Endothelial cell of umbilical vein (primary cell): Measurements from ENCODE around the gene PRR16. TPM values are rescaled to one million over a fixed set of nuclear protein-coding genes. Genes with fewer than 3 reads are reported as not detected.

ENCODE experiments used
- BruUV-seq: library from RNA; stranded (reverse); fragments of 400-500 nt; replicated peaks from 2 replicates; lab custom pipeline; 2021; lab: Mats Ljungman, UMichigan
- CTCF ChIA-PET: fragments of 300-600, 350-600 bp; sonication (Branson Sonifier 250); formaldehyde crosslinking; loops from one replicate; lab custom pipeline; 2021; ENCODE audit warnings: antibody characterized with exemption, inconsistent platforms; lab: Charles Lee
- POLR2A ChIA-PET: fragments of 300-600, 350-600 bp; sonication (Branson Sonifier 250); formaldehyde crosslinking; loops from one replicate; lab custom pipeline; 2021; ENCODE audit warnings: antibody characterized with exemption, inconsistent platforms; lab: Charles Lee
- DNase-seq: peaks from one replicate; pipeline ENCODE4 v3.0.0-alpha.2; 2011; ENCODE audit warnings: low read depth, low spot score
- FAIRE-seq: peaks from 2 replicates; lab custom pipeline; 2011; peaks lifted over from hg19 to GRCh38; lab: Jason Lieb, UNC
- H2AFZ ChIP-seq: 2 replicates; pipeline ENCODE4 v1.6.0; 2012; ENCODE audit warnings: low read depth, low read length, control low read depth, inconsistent platforms
- H3K27ac ChIP-seq: 2 replicates; pipeline ENCODE4 v1.5.1; 2011; ENCODE audit warnings: low read depth, mild to moderate bottlenecking, control low read depth, low read length, moderate library complexity; ENCODE audit not compliant: insufficient read depth
- H3K27me3 ChIP-seq, 2 experiments: 2 replicates each; pipeline versions ENCODE4 v1.6.0 to v1.6.1; 2011; ENCODE audit warnings: low read length in 2 of 2, mixed read lengths in 1 of 2; ENCODE audit not compliant: control insufficient read depth in 2 of 2, insufficient read depth in 2 of 2
- H3K36me3 ChIP-seq, 2 experiments: 2 replicates in 1 of 2; 3 replicates in 1 of 2; pipeline ENCODE4 v1.5.1; 2011; ENCODE audit warnings: low read length in 2 of 2, mild to moderate bottlenecking in 1 of 2, moderate library complexity in 1 of 2; ENCODE audit not compliant: control insufficient read depth in 2 of 2, insufficient read depth in 2 of 2; ENCODE audit errors: extremely low read depth in 1 of 2
- H3K4me1 ChIP-seq: 3 replicates; pipeline ENCODE4 v1.5.1; 2011; ENCODE audit warnings: mild to moderate bottlenecking, low read length; ENCODE audit not compliant: control insufficient read depth, insufficient read depth; ENCODE audit errors: extremely low read depth
- H3K4me2 ChIP-seq: 2 replicates; pipeline ENCODE4 v1.6.1; 2011; ENCODE audit warnings: low read length, control low read depth, mixed read lengths; ENCODE audit not compliant: insufficient read depth
- H3K4me3 ChIP-seq, 3 experiments: fragments of 200-600 bp in 1 of 3; sonication (generic), shearing (Covaris generic) in 1 of 3; replicated peaks in 1 of 3; 2 replicates each; pipeline ENCODE4 v1.5.1; 2011 to 2016; ENCODE audit warnings: control low read depth in 3 of 3, low read length in 3 of 3, mild to moderate bottlenecking in 2 of 3, inconsistent platforms in 1 of 3, low read depth in 1 of 3, moderate library complexity in 1 of 3; ENCODE audit not compliant: insufficient read depth in 1 of 3
- H3K79me2 ChIP-seq: 2 replicates; pipeline ENCODE4 v1.6.0; 2012; ENCODE audit warnings: low read length, inconsistent platforms; ENCODE audit not compliant: control insufficient read depth, insufficient read depth
- H3K9ac ChIP-seq: replicated peaks from 2 replicates; pipeline ENCODE3; 2011; ENCODE audit warnings: low read length, control low read depth; ENCODE audit not compliant: insufficient read depth; ENCODE audit errors: extremely low read depth
- H3K9me1 ChIP-seq: replicated peaks from 3 replicates; pipeline ENCODE4 v1.6.0; 2011; ENCODE audit warnings: mild to moderate bottlenecking, low read length; ENCODE audit not compliant: control insufficient read depth, insufficient read depth; ENCODE audit errors: extremely low read depth
- H3K9me3 ChIP-seq: replicated peaks from 2 replicates; pipeline ENCODE4 v1.5.1; 2012; ENCODE audit warnings: low read length, inconsistent platforms; ENCODE audit not compliant: control insufficient read depth, insufficient read depth
- H4K20me1 ChIP-seq: replicated peaks from 2 replicates; pipeline ENCODE3; 2011; ENCODE audit warnings: mild to moderate bottlenecking, low read length; ENCODE audit not compliant: control insufficient read depth, insufficient read depth; ENCODE audit errors: extremely low read depth
- EZH2 ChIP-seq: IDR thresholded peaks from 2 replicates; pipeline ENCODE4 v1.6.1; 2012; ENCODE audit warnings: borderline replicate concordance, low read depth, mild to moderate bottlenecking, moderate library complexity, low read length, inconsistent platforms; ENCODE audit not compliant: severe bottlenecking
- FOS ChIP-seq: IDR thresholded peaks from 2 replicates; pipeline ENCODE4 v1.6.1; 2011; ENCODE audit warnings: mild to moderate bottlenecking, low read length, moderate library complexity, borderline replicate concordance; ENCODE audit not compliant: insufficient read depth
- GATA2 ChIP-seq: IDR thresholded peaks from 2 replicates; pipeline ENCODE4 v1.7.0; 2011; ENCODE audit warnings: low read depth, mild to moderate bottlenecking, moderate library complexity, mixed read lengths, low read length; ENCODE audit not compliant: insufficient read length, insufficient read depth
- JUN ChIP-seq: IDR thresholded peaks from 2 replicates; pipeline ENCODE4 v1.6.1; 2011; ENCODE audit warnings: borderline replicate concordance, low read depth; ENCODE audit not compliant: insufficient read length, insufficient read depth
- MYC ChIP-seq: IDR thresholded peaks from one replicate; pipeline ENCODE4 v1.6.1; 2011; ENCODE audit warnings: mild to moderate bottlenecking, low read depth, low read length
- POLR2A ChIP-seq: IDR thresholded peaks from 2 replicates; pipeline ENCODE4 v1.6.1; 2012; ENCODE audit warnings: low read depth, mild to moderate bottlenecking, control low read depth, low read length
- POLR2AphosphoS5 ChIP-seq: IDR thresholded peaks from 2 replicates; pipeline ENCODE4 v1.6.1; 2012; ENCODE audit warnings: low read depth, mild to moderate bottlenecking, control low read depth, low read length, moderate library complexity; ENCODE audit not compliant: insufficient read depth
- dilution Hi-C: fragments of 300-500 bp; cut with MboI; formaldehyde crosslinking; loops from one replicate; pipeline ENCODE4 v1.15.0; 2019; ENCODE audit warnings: low sequenced_read_pairs; ENCODE audit not compliant: extremely low pct_ligation_motif_present
- intact Hi-C: fragments of 100-400 bp; cut with micrococcal nuclease; formaldehyde crosslinking; loops from one replicate; pipeline ENCODE4 v1.10.0; 2022
- polyA plus RNA-seq, 4 experiments: library from polyadenylated mRNA; depleted of rRNA in 3 of 4; stranded (reverse) in 3 of 4; unstranded in 1 of 4; fragments of >200 nt; gene quantifications; 2 replicates each; pipeline versions ENCODE4 v1.2.1 to v1.2.3, GENCODE V29; 2011 to 2012; ENCODE audit warnings: missing spikeins in 1 of 4
- total RNA-seq: library from RNA; stranded (reverse); gene quantifications from 2 replicates; pipeline ENCODE4 v1.2.3, GENCODE V29; 2021
- TF ChIP-seq, protein P1 (sequence below): IDR thresholded peaks from 2 replicates; pipeline ENCODE4 v1.6.1; 2011; ENCODE audit not compliant: insufficient read depth, insufficient read length
- TF ChIP-seq, protein P2 (sequence below), 2 donors: IDR thresholded peaks; 1 replicate in 1 of 2; 2 replicates in 1 of 2; pipeline ENCODE4 v1.5.1; 2011; ENCODE audit warnings: low read length in 2 of 2, mild to moderate bottlenecking in 2 of 2, moderate library complexity in 2 of 2, control low read depth in 1 of 2, inconsistent platforms in 1 of 2, low read depth in 1 of 2; ENCODE audit not compliant: insufficient read depth in 1 of 2; ENCODE audit errors: extremely low read depth in 1 of 2

The PRR16 gene
- total and polyA plus RNA-seq, 2 donors (not counting 3 experiments of a cell fraction or from before 2014, with no cell fraction given), result 0.91 to 1.2 TPM

DNA sequence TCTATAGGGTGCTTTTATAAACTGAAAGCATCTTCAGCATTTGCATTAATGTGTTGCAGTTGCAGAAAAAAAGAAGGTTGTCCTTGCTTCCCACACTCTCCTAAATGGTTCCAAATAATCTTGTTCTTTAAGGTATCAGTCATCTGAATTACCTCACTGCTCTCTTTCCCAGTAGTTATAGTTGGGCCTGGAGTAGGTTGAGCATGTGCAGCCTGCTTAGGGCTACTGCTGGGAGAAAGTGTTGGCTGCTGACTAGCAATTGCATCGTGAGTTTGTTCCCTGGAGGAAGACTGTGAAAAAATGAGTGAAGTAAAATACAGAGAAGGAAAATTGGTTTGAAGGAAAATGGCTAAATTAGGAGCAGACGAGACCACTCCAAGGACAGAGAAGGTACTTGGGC is 74.5 kb downstream of the PRR16 start:
- H3K36me3 ChIP-seq, result no peaks in the 10 kb centered on the region
- DNase-seq (no peak), FAIRE-seq (no peak)
- H4K20me1 ChIP-seq, result no peaks in the 10 kb centered on the region
- H3K9me1 ChIP-seq, result no peaks in the 10 kb centered on the region
- H2AFZ ChIP-seq, result no peak overlapping the region
- H3K4me2 ChIP-seq, result no peak overlapping the region
- dilution Hi-C loops, result no loop called here
- intact Hi-C loops, result loop anchor here (10.0 kb wide), 1 partner anchor 474 kb away; no protein-coding TSS in a partner anchor
- TF ChIP-seq POLR2AphosphoS5, result no peak
- TF ChIP-seq, protein P1, sequence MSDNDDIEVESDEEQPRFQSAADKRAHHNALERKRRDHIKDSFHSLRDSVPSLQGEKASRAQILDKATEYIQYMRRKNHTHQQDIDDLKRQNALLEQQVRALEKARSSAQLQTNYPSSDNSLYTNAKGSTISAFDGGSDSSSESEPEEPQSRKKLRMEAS, result no peak
- no peak for TF ChIP-seq GATA2
- TF ChIP-seq FOS, result no peak
- H3K9me3 ChIP-seq, result no peaks in the 10 kb centered on the region
- no peak overlapping the region for H3K9ac ChIP-seq
- no peak overlapping the region for H3K4me3 ChIP-seq
- no peaks in the 10 kb centered on the region for H3K27me3 ChIP-seq
- POLR2A ChIA-PET, result no interaction called here
- H3K27ac ChIP-seq, result no peak overlapping the region
- CTCF ChIA-PET, result no interaction called here
- H3K4me1 ChIP-seq, result no peaks in the 10 kb centered on the region
- BruUV-seq, result no TSS peak
- no peaks in the 10 kb centered on the region for H3K79me2 ChIP-seq

DNA sequence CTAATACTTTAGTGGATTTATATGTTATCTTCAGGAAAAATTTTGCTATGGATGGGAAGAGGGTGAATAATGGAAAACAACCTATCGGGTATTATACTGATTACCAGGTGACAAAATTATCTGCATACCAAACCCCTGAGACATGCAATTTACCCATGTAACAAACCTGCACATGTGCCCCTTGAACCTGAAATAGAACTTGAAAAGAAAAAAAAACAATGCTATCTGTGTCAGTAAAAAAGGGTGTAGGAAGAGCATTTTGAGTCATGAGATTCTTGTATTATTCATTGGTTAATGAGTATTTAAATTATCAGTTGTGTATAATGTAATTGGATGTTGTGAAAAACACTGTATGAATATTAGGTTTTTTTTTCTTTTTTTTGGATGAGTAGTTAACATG is 75.4 kb downstream of the PRR16 start:
- no peaks in the 10 kb centered on the region for H3K9me3 ChIP-seq
- DNase-seq, result no peak
- H3K27ac ChIP-seq, result no peak overlapping the region
- no peaks in the 10 kb centered on the region for H3K27me3 ChIP-seq
- no peaks in the 10 kb centered on the region for H4K20me1 ChIP-seq
- no peaks in the 10 kb centered on the region for H3K4me1 ChIP-seq
- no peak overlapping the region for H3K4me2 ChIP-seq
- intact Hi-C loops (loop anchor here (10.0 kb wide), 1 partner anchor 475 kb away; no protein-coding TSS in a partner anchor), dilution Hi-C loops (no loop called here)
- H3K36me3 ChIP-seq, result no peaks in the 10 kb centered on the region
- BruUV-seq, result no TSS peak
- no peak overlapping the region for H2AFZ ChIP-seq
- no peak for FAIRE-seq
- H3K9me1 ChIP-seq, result no peaks in the 10 kb centered on the region
- CTCF ChIA-PET, result no interaction called here
- POLR2A ChIA-PET, result no interaction called here
- TF ChIP-seq, protein P2, sequence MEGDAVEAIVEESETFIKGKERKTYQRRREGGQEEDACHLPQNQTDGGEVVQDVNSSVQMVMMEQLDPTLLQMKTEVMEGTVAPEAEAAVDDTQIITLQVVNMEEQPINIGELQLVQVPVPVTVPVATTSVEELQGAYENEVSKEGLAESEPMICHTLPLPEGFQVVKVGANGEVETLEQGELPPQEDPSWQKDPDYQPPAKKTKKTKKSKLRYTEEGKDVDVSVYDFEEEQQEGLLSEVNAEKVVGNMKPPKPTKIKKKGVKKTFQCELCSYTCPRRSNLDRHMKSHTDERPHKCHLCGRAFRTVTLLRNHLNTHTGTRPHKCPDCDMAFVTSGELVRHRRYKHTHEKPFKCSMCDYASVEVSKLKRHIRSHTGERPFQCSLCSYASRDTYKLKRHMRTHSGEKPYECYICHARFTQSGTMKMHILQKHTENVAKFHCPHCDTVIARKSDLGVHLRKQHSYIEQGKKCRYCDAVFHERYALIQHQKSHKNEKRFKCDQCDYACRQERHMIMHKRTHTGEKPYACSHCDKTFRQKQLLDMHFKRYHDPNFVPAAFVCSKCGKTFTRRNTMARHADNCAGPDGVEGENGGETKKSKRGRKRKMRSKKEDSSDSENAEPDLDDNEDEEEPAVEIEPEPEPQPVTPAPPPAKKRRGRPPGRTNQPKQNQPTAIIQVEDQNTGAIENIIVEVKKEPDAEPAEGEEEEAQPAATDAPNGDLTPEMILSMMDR (IDR thresholded peaks at IDR 0.05; ENCODE audit: extremely low read depth in 1 of 2, insufficient read depth in 1 of 2, low read depth in 1 of 2, low read length in 2 of 2), result no peak
- TF ChIP-seq POLR2AphosphoS5, result no peak
- no peak for TF ChIP-seq FOS
- TF ChIP-seq, protein P1, result no peak
- TF ChIP-seq JUN, result no peak
- TF ChIP-seq EZH2, result no peak
- TF ChIP-seq MYC, result no peak
- no peak for TF ChIP-seq POLR2A
- no peak for TF ChIP-seq GATA2
- H3K4me3 ChIP-seq, result no peak overlapping the region
- H3K9ac ChIP-seq, result no peak overlapping the region
- no peaks in the 10 kb centered on the region for H3K79me2 ChIP-seq
